WTC11 (cell line): ENCODE measurements around the gene SLC34A1. TPM values are rescaled to one million over a fixed set of nuclear protein-coding genes. Genes with fewer than 3 reads are reported as not detected.

ENCODE experiments used
- ATAC-seq: fragments of 200-7000 bp; cut with Tn5 transposase; 2 replicates; pipeline ENCODE4 v1.10.0; 2021; ENCODE audit warnings: mild to moderate bottlenecking, moderate library complexity
- CTCF ChIA-PET: fragments of 300-600 bp; sonication (Branson Sonifier 250); formaldehyde crosslinking; loops from one replicate; lab custom pipeline; 2021; ENCODE audit warnings: antibody characterized with exemption; lab: Charles Lee
- POLR2A ChIA-PET: fragments of 350-600 bp; sonication (Branson Sonifier 250); formaldehyde crosslinking; loops from one replicate; lab custom pipeline; 2021; ENCODE audit warnings: antibody characterized with exemption; lab: Charles Lee
- DNase-seq: peaks from one replicate; pipeline ENCODE4 v3.0.0; 2021; ENCODE audit warnings: low spot score
- H3K27ac Mint-ChIP-seq: 2 replicates; pipeline ENCODE4 v1.8.0; 2021; ENCODE audit warnings: mixed read lengths
- H3K27me3 Mint-ChIP-seq: 2 replicates; pipeline ENCODE4 v1.8.0; 2021; ENCODE audit warnings: low read depth, mild to moderate bottlenecking, moderate library complexity, mixed read lengths
- H3K36me3 Mint-ChIP-seq: 2 replicates; pipeline ENCODE4 v1.8.0; 2021; ENCODE audit warnings: mixed read lengths
- H3K4me1 Mint-ChIP-seq: 2 replicates; pipeline ENCODE4 v1.8.0; 2022; ENCODE audit warnings: mixed read lengths
- H3K4me3 Mint-ChIP-seq: 2 replicates; pipeline ENCODE4 v1.8.0; 2021; ENCODE audit warnings: mild to moderate bottlenecking, moderate library complexity, mixed read lengths
- H3K9me3 Mint-ChIP-seq: 2 replicates; pipeline ENCODE4 v1.8.0; 2021; ENCODE audit warnings: mixed read lengths
- AR ChIP-seq: fragments of 250-450 bp; sonication (Bioruptor Pico); IDR thresholded peaks from 2 replicates; pipeline ENCODE4 v1.9.0; 2021; ENCODE audit warnings: mild to moderate bottlenecking
- ATF1 ChIP-seq: sonication (generic); formaldehyde crosslinking; IDR thresholded peaks from 2 replicates; pipeline ENCODE4 v1.8.1; 2023; ENCODE audit warnings: mild to moderate bottlenecking, moderate library complexity, missing genetic modification reagents
- ATF6 ChIP-seq: sonication (generic); formaldehyde crosslinking; IDR thresholded peaks from 2 replicates; pipeline ENCODE4 v1.8.1; 2023; ENCODE audit warnings: mild to moderate bottlenecking, missing genetic modification reagents
- ETV6 ChIP-seq: sonication (generic); formaldehyde crosslinking; IDR thresholded peaks from 2 replicates; pipeline ENCODE4 v1.8.1; 2022; ENCODE audit warnings: mild to moderate bottlenecking, missing genetic modification reagents
- GABPB1 ChIP-seq: sonication (generic); formaldehyde crosslinking; IDR thresholded peaks from 2 replicates; pipeline ENCODE4 v1.8.1; 2023; ENCODE audit warnings: mild to moderate bottlenecking, missing genetic modification reagents
- JAZF1 ChIP-seq: fragments of 250-450 bp; sonication (Bioruptor Pico); IDR thresholded peaks from 2 replicates; pipeline ENCODE4 v1.9.0; 2021; ENCODE audit warnings: moderate library complexity, mild to moderate bottlenecking, inconsistent platforms
- JUN ChIP-seq: sonication (generic); formaldehyde crosslinking; IDR thresholded peaks from 2 replicates; pipeline ENCODE4 v1.8.0; 2023; ENCODE audit warnings: mild to moderate bottlenecking, missing genetic modification reagents
- NFYB ChIP-seq: sonication (generic); formaldehyde crosslinking; conservative IDR thresholded peaks from 2 replicates; pipeline ENCODE4 v1.8.0; 2022; ENCODE audit warnings: low read depth, missing genetic modification reagents
- OVOL2 ChIP-seq: fragments of 250-450 bp; sonication (Bioruptor Pico); IDR thresholded peaks from 2 replicates; pipeline ENCODE4 v1.9.0; 2021; ENCODE audit warnings: mild to moderate bottlenecking, borderline replicate concordance
- TEAD1 ChIP-seq: sonication (generic); formaldehyde crosslinking; IDR thresholded peaks from 2 replicates; pipeline ENCODE4 v1.8.0; 2022; ENCODE audit warnings: mild to moderate bottlenecking, missing genetic modification reagents
- ZBTB43 ChIP-seq: sonication (generic); formaldehyde crosslinking; IDR thresholded peaks from 2 replicates; pipeline ENCODE4 v1.8.1; 2023; ENCODE audit warnings: mild to moderate bottlenecking, missing genetic modification reagents
- ZMAT4 ChIP-seq: fragments of 250-450 bp; sonication (Bioruptor Pico); IDR thresholded peaks from 2 replicates; pipeline ENCODE4 v1.9.0; 2021; ENCODE audit warnings: mild to moderate bottlenecking
- ZNF138 ChIP-seq: sonication (generic); formaldehyde crosslinking; conservative IDR thresholded peaks from 2 replicates; pipeline ENCODE4 v1.8.1; 2022; ENCODE audit warnings: mild to moderate bottlenecking, moderate library complexity, missing genetic modification reagents
- ZNF232 ChIP-seq: sonication (generic); formaldehyde crosslinking; IDR thresholded peaks from 2 replicates; pipeline ENCODE4 v1.8.0; 2022; ENCODE audit warnings: mild to moderate bottlenecking, missing genetic modification reagents
- ZNF396 ChIP-seq: fragments of 250-450 bp; sonication (Bioruptor Pico); IDR thresholded peaks from 2 replicates; pipeline ENCODE4 v1.8.0; 2021; ENCODE audit warnings: mild to moderate bottlenecking, moderate library complexity, borderline replicate concordance
- ZNF512 ChIP-seq: sonication (generic); formaldehyde crosslinking; IDR thresholded peaks from 2 replicates; pipeline ENCODE4 v1.8.1; 2022; ENCODE audit warnings: missing genetic modification reagents, borderline replicate concordance
- ZNF532 ChIP-seq: fragments of 250-450 bp; sonication (Bioruptor Pico); IDR thresholded peaks from 2 replicates; pipeline ENCODE4 v1.9.0; 2021; ENCODE audit warnings: mild to moderate bottlenecking, borderline replicate concordance
- total RNA-seq: library from RNA; stranded (reverse); gene quantifications from 3 replicates; pipeline ENCODE4 v1.2.3, GENCODE V29; 2021

SLC34A1 gene
- total RNA-seq, 1 experiment from 2014 or later: not detected

GRCh38 chr5:177358370-177358819, 25.8 kb upstream of the SLC34A1 start (continued):
- TF ChIP-seq ZMAT4 (CRISPR knock-in tag) (no peak), ZNF512 (CRISPR knock-in tag) (no peak)

- ChIA-PET POLR2A (no interaction called here), CTCF (interaction anchor here (1.2 to 4.6 kb wide), 5 partner anchors 10 to 50 kb away, joined by 3 to 26 read pairs (median 6); no protein-coding TSS in a partner anchor)
- Mint-ChIP-seq H3K4me3 (no peak overlapping the region), H3K27me3 (peaks cover 31% of the 10 kb centered on the region), H3K9me3 (peaks cover 14% of the 10 kb centered on the region), H3K4me1 (peaks cover 21% of the 10 kb centered on the region), H3K27ac (no peak overlapping the region), H3K36me3 (no peaks in the 10 kb centered on the region)
- TF ChIP-seq ZNF532 (CRISPR knock-in tag) (no peak), ZBTB43 (CRISPR knock-in tag) (no peak), NFYB (CRISPR knock-in tag) (no peak), AR (CRISPR knock-in tag) (no peak), OVOL2 (no peak), JUN (CRISPR knock-in tag) (no peak), ZNF396 (CRISPR knock-in tag) (no peak), ZNF232 (no peak), GABPB1 (no peak), JAZF1 (CRISPR knock-in tag) (no peak), TEAD1 (no peak), ATF6 (no peak), ATF1 (CRISPR knock-in tag) (no peak), ZNF138 (CRISPR knock-in tag) (no peak), ETV6 (CRISPR knock-in tag) (no peak)
- ATAC-seq (no peak), DNase-seq (no peak)
Measured at GRCh38 chr5:177359451-177359851, 24.8 kb upstream of the SLC34A1 start.
